Measurements from ENCODE around the gene ZC2HC1C. TPM values are rescaled to one million over a fixed set of nuclear protein-coding genes. Genes with fewer than 3 reads are reported as not detected.

Gene ZC2HC1C
- total RNA-seq, 1 donor from 2014 or later, result 1.4 TPM

- Histone ChIP-seq H3K36me3 (ENCODE audit: insufficient read depth, low read length) (peaks cover 23% of the 10 kb centered on the region), H3K27me3 (ENCODE audit: insufficient read depth, low read length) (no peaks in the 10 kb centered on the region), H3K27ac (ENCODE audit: low read depth, low read length) (no peak overlapping the region), H3K9ac (ENCODE audit: low read length) (no peak overlapping the region), H4K20me1 (ENCODE audit: insufficient read depth, low read length) (no peaks in the 10 kb centered on the region), H3K79me2 (ENCODE audit: insufficient read depth, low read length) (no peaks in the 10 kb centered on the region), H3K4me3 (ENCODE audit: insufficient read depth, low read depth, low read length) (no peak overlapping the region), H3K4me2 (ENCODE audit: low read length) (no peak overlapping the region), H2AFZ (ENCODE audit: low read depth, low read length) (no peak overlapping the region), H3K9me3 (ENCODE audit: insufficient read depth, low read depth, low read length) (no peaks in the 10 kb centered on the region), H3K4me1 (ENCODE audit: insufficient read depth, low read length) (no peaks in the 10 kb centered on the region)
- DNase-seq (ENCODE audit: low read depth) (no peak), FAIRE-seq (no peak)
- H3K27ac Mint-ChIP-seq (ENCODE audit: unreplicated experiment), result no peak overlapping the region
- no peak overlapping the region for H3K4me3 Mint-ChIP-seq (ENCODE audit: unreplicated experiment)
- H3K4me1 Mint-ChIP-seq (ENCODE audit: low read depth, unreplicated experiment), result no peaks in the 10 kb centered on the region
- no peaks in the 10 kb centered on the region for H3K9me3 Mint-ChIP-seq (ENCODE audit: unreplicated experiment)
- H3K27me3 Mint-ChIP-seq (ENCODE audit: low read depth, unreplicated experiment), result no peaks in the 10 kb centered on the region
- TF ChIP-seq EZH2 (IDR thresholded peaks at IDR 0.05; ENCODE audit: insufficient read depth, low read length), result no peak
- no peak for TF ChIP-seq CTCF (IDR thresholded peaks at IDR 0.05; ENCODE audit: insufficient read depth, low read depth, low read length)
- peaks cover 12% of the 10 kb centered on the region for H3K36me3 Mint-ChIP-seq (ENCODE audit: low read depth, unreplicated experiment)
Measured at GRCh38 chr14:75090353-75090752, 20.9 kb downstream of the ZC2HC1C start.

DNA sequence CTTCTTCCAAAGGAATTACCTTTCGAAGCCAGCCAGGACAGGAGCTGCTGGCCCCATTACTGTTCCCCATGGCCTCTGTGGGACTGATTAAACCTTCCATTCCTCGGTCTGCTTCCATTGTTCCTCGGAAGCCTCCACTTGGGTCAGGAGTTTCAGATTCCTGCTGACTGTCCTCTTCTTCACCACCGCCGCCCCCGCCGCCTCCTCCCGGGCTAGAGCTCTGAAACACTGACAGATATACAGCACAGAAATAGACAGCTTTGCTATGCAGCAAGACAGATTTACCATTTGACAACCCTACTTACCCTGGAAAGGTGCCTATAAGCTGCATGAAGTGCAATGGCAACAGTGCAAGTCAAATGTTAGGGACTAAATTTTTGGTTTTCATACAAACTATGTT is 21.8 kb downstream of the ZC2HC1C start:
- Histone ChIP-seq H2AFZ (ENCODE audit: low read depth, low read length) (no peak overlapping the region), H3K36me3 (ENCODE audit: insufficient read depth, low read length) (peaks cover 23% of the 10 kb centered on the region), H3K9ac (ENCODE audit: low read length) (no peak overlapping the region), H3K79me2 (ENCODE audit: insufficient read depth, low read length) (no peaks in the 10 kb centered on the region), H3K4me2 (ENCODE audit: low read length) (no peak overlapping the region), H3K27ac (ENCODE audit: low read depth, low read length) (no peak overlapping the region), H3K4me1 (ENCODE audit: insufficient read depth, low read length) (no peaks in the 10 kb centered on the region), H3K27me3 (ENCODE audit: insufficient read depth, low read length) (no peaks in the 10 kb centered on the region), H3K4me3 (ENCODE audit: insufficient read depth, low read depth, low read length) (no peak overlapping the region), H4K20me1 (ENCODE audit: insufficient read depth, low read length) (no peaks in the 10 kb centered on the region), H3K9me3 (ENCODE audit: insufficient read depth, low read depth, low read length) (no peaks in the 10 kb centered on the region)
- no peaks in the 10 kb centered on the region for H3K27me3 Mint-ChIP-seq (ENCODE audit: low read depth, unreplicated experiment)
- DNase-seq (ENCODE audit: low read depth) (no peak), FAIRE-seq (no peak)
- peak overlapping the region; percentile 7 for H3K4me3 Mint-ChIP-seq (ENCODE audit: unreplicated experiment)
- H3K27ac Mint-ChIP-seq (ENCODE audit: unreplicated experiment), result no peak overlapping the region
- H3K36me3 Mint-ChIP-seq (ENCODE audit: low read depth, unreplicated experiment), result peaks cover 13% of the 10 kb centered on the region
- no peaks in the 10 kb centered on the region for H3K9me3 Mint-ChIP-seq (ENCODE audit: unreplicated experiment)
- no peaks in the 10 kb centered on the region for H3K4me1 Mint-ChIP-seq (ENCODE audit: low read depth, unreplicated experiment)
- no peak for TF ChIP-seq EZH2 (IDR thresholded peaks at IDR 0.05; ENCODE audit: insufficient read depth, low read length)
- TF ChIP-seq CTCF (IDR thresholded peaks at IDR 0.05; ENCODE audit: insufficient read depth, low read depth, low read length), result no peak

DNA sequence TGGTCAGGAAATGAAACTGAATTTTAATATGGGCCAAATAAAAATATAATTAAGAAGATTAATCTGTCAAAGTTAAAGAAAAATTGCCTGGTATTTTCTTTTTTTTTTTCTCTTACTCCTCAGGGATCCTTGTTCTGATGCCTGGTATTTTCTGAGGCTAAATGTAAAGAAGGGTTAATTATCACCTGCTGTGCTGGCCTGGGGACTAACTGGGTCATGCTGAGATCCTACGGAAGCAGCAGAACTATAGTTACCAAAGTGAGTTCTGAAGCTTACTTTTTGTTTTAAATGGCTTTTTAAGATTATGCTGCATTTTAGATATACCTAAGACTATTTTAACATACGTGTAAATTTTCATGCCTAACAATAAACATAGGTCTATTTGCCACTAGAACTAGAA is 23.3 kb downstream of the ZC2HC1C start:
- H3K4me3 Mint-ChIP-seq (ENCODE audit: unreplicated experiment), result no peak overlapping the region
- TF ChIP-seq CTCF (IDR thresholded peaks at IDR 0.05; ENCODE audit: insufficient read depth, low read depth, low read length) (no peak), EZH2 (IDR thresholded peaks at IDR 0.05; ENCODE audit: insufficient read depth, low read length) (no peak)
- no peak for FAIRE-seq

More for the DNA sequence above, 23.3 kb downstream of the ZC2HC1C start:
- no peak overlapping the region for H3K27ac ChIP-seq (ENCODE audit: low read depth, low read length)
- Mint-ChIP-seq H3K4me1 (ENCODE audit: low read depth, unreplicated experiment) (no peaks in the 10 kb centered on the region), H3K36me3 (ENCODE audit: low read depth, unreplicated experiment) (peaks cover 10% of the 10 kb centered on the region), H3K9me3 (ENCODE audit: unreplicated experiment) (no peaks in the 10 kb centered on the region), H3K27ac (ENCODE audit: unreplicated experiment) (no peak overlapping the region), H3K27me3 (ENCODE audit: low read depth, unreplicated experiment) (no peaks in the 10 kb centered on the region)
- H3K27me3 ChIP-seq (ENCODE audit: insufficient read depth, low read length), result no peaks in the 10 kb centered on the region
- no peaks in the 10 kb centered on the region for H3K9me3 ChIP-seq (ENCODE audit: insufficient read depth, low read depth, low read length)
- no peak overlapping the region for H2AFZ ChIP-seq (ENCODE audit: low read depth, low read length)
- no peaks in the 10 kb centered on the region for H3K79me2 ChIP-seq (ENCODE audit: insufficient read depth, low read length)
- no peaks in the 10 kb centered on the region for H3K4me1 ChIP-seq (ENCODE audit: insufficient read depth, low read length)
- no peak for DNase-seq (ENCODE audit: low read depth)
- peaks cover under 1% of the 10 kb centered on the region for H4K20me1 ChIP-seq (ENCODE audit: insufficient read depth, low read length)
- H3K9ac ChIP-seq (ENCODE audit: low read length), result no peak overlapping the region
- H3K36me3 ChIP-seq (ENCODE audit: insufficient read depth, low read length), result peaks cover 16% of the 10 kb centered on the region
- H3K4me3 ChIP-seq (ENCODE audit: insufficient read depth, low read depth, low read length), result no peak overlapping the region
- no peak overlapping the region for H3K4me2 ChIP-seq (ENCODE audit: low read length)

Data from astrocyte (in vitro differentiated cells and primary cell).